DND-41 (cell line): ENCODE data around the gene BAK1.
"Not testable (repeated sequence)": the region's sequence is repeated elsewhere in the genome, so short reads cannot be mapped to it uniquely, and the experiment has no call there.

ENCODE experiments used
- ATAC-seq: fragments of 200-7000 bp; cut with Tn5 transposase; 3 replicates; pipeline ENCODE4 v1.9.1; 2021; ENCODE audit warnings: low read depth; ENCODE audit not compliant: insufficient read depth
- DNase-seq: peaks from one replicate; pipeline ENCODE4 v3.0.0-alpha.2; 2020
- H2AFZ ChIP-seq: 2 replicates; pipeline ENCODE4 v1.6.0; 2012; ENCODE audit warnings: low read depth, low read length
- H3K27ac ChIP-seq: 2 replicates; pipeline ENCODE4 v1.5.1; 2012; ENCODE audit warnings: low read length, inconsistent platforms
- H3K27me3 ChIP-seq: fragments of 200-600 bp; sonication (generic); 2 replicates; pipeline ENCODE4 v1.6.0; 2012; ENCODE audit warnings: low read length, mild to moderate bottlenecking, inconsistent platforms; ENCODE audit not compliant: insufficient read depth, poor library complexity
- H3K36me3 ChIP-seq: 2 replicates; pipeline ENCODE4 v1.5.1; 2012; ENCODE audit warnings: low read length, inconsistent platforms; ENCODE audit not compliant: insufficient read depth
- H3K4me1 ChIP-seq: 2 replicates; pipeline ENCODE4 v1.5.1; 2012; ENCODE audit warnings: mild to moderate bottlenecking, low read length; ENCODE audit not compliant: insufficient read depth
- H3K4me2 ChIP-seq: 2 replicates; pipeline ENCODE4 v1.6.0; 2012; ENCODE audit warnings: mild to moderate bottlenecking, moderate library complexity, low read length, inconsistent platforms; ENCODE audit not compliant: insufficient read depth
- H3K4me3 ChIP-seq, 2 experiments: fragments of 200-600 bp in 1 of 2; shearing (Covaris generic) in 1 of 2; 2 replicates each; pipeline ENCODE4 v1.5.1; 2012 to 2016; ENCODE audit warnings: inconsistent platforms in 2 of 2, low read length in 2 of 2, mild to moderate bottlenecking in 2 of 2, low read depth in 1 of 2, moderate library complexity in 1 of 2
- H3K79me2 ChIP-seq: 2 replicates; pipeline ENCODE4 v1.6.0; 2012; ENCODE audit warnings: low read length, inconsistent platforms; ENCODE audit not compliant: insufficient read depth
- H3K9ac ChIP-seq: 2 replicates; pipeline ENCODE4 v1.6.0; 2012; ENCODE audit warnings: low read depth, mild to moderate bottlenecking, inconsistent platforms, low read length, moderate library complexity
- H3K9me3 ChIP-seq: 2 replicates; pipeline ENCODE4 v1.5.1; 2012; ENCODE audit warnings: low read length, moderate library complexity, mild to moderate bottlenecking, inconsistent platforms; ENCODE audit not compliant: insufficient read depth, severe bottlenecking
- H4K20me1 ChIP-seq: 2 replicates; pipeline ENCODE4 v1.6.0; 2012; ENCODE audit warnings: low read length; ENCODE audit not compliant: insufficient read depth
- CTCF ChIP-seq: IDR thresholded peaks from 2 replicates; pipeline ENCODE4 v1.5.1; 2012; ENCODE audit warnings: borderline replicate concordance, low read length, moderate library complexity, mild to moderate bottlenecking; ENCODE audit not compliant: poor library complexity, severe bottlenecking; ENCODE audit errors: extremely low read depth
- EZH2 ChIP-seq: IDR thresholded peaks from 3 replicates; pipeline ENCODE4 v1.6.1; 2012; ENCODE audit warnings: borderline replicate concordance, low read depth, mild to moderate bottlenecking, moderate library complexity, low read length, inconsistent platforms; ENCODE audit not compliant: severe bottlenecking

BAK1 gene

GRCh38 chr6:33597551-33598322 is 17.7 kb upstream of the BAK1 start:
- Histone ChIP-seq H4K20me1 (no peaks in the 10 kb centered on the region), H3K79me2 (no peaks in the 10 kb centered on the region), H3K27me3 (no peaks in the 10 kb centered on the region), H3K27ac (no peak overlapping the region), H3K9me3 (no peaks in the 10 kb centered on the region), H3K36me3 (no peaks in the 10 kb centered on the region), H2AFZ (no peak overlapping the region), H3K9ac (no peak overlapping the region), H3K4me1 (no peaks in the 10 kb centered on the region), H3K4me3 (no peak overlapping the region), H3K4me2 (no peak overlapping the region)
- no peak for DNase-seq
- no peak for ATAC-seq
- TF ChIP-seq CTCF (no peak), EZH2 (no peak)

GRCh38 chr6:33596894-33597293 is 16.8 kb upstream of the BAK1 start:
- not testable (repeated sequence) for H3K4me1 ChIP-seq, H3K36me3 ChIP-seq, H3K9me3 ChIP-seq, H3K27ac ChIP-seq, H3K4me2 ChIP-seq, H4K20me1 ChIP-seq, H3K4me3 ChIP-seq, H2AFZ ChIP-seq, H3K27me3 ChIP-seq, H3K79me2 ChIP-seq, H3K9ac ChIP-seq
- DNase-seq: peak; percentile 18
- ATAC-seq: peak; percentile 55; the same call in 1 of the 3 replicates

GRCh38 chr6:33595001-33595846 is 15.1 kb upstream of the BAK1 start:
- H4K20me1 ChIP-seq: no peaks in the 10 kb centered on the region
- no peak overlapping the region for H3K9ac ChIP-seq
- H2AFZ ChIP-seq: no peak overlapping the region
- ATAC-seq (no peak), DNase-seq (no peak)
- no peak overlapping the region for H3K4me3 ChIP-seq
- H3K79me2 ChIP-seq: no peaks in the 10 kb centered on the region
- no peaks in the 10 kb centered on the region for H3K27me3 ChIP-seq
- no peak overlapping the region for H3K27ac ChIP-seq
- H3K36me3 ChIP-seq: no peaks in the 10 kb centered on the region
- H3K4me2 ChIP-seq: no peak overlapping the region
- TF ChIP-seq EZH2 (no peak), CTCF (no peak)
- no peaks in the 10 kb centered on the region for H3K9me3 ChIP-seq
- H3K4me1 ChIP-seq: no peaks in the 10 kb centered on the region

- Histone ChIP-seq H3K27ac (no peak overlapping the region), H3K4me1 (no peaks in the 10 kb centered on the region), H3K9me3 (no peaks in the 10 kb centered on the region), H3K36me3 (no peaks in the 10 kb centered on the region), H3K79me2 (no peaks in the 10 kb centered on the region), H2AFZ (no peak overlapping the region), H3K4me3 (no peak overlapping the region), H3K27me3 (no peaks in the 10 kb centered on the region), H3K9ac (no peak overlapping the region), H4K20me1 (no peaks in the 10 kb centered on the region), H3K4me2 (no peak overlapping the region)
- no peak for DNase-seq
- TF ChIP-seq CTCF: no peak
- no peak for TF ChIP-seq EZH2
- ATAC-seq: no peak
Measured at GRCh38 chr6:33593414-33593727, 13.3 kb upstream of the BAK1 start.
